ENCODE results near the gene DENND1A.

Gene DENND1A

GRCh38 chr9:123469282-123469681 is 460.6 kb downstream of the DENND1A start:
- intact Hi-C loops (cut with micrococcal nuclease) = no loop called here
- no peaks in the 10 kb centered on the region for H3K9me3 Mint-ChIP-seq
- H3K27ac Mint-ChIP-seq = no peak overlapping the region
- no peak overlapping the region for H3K4me3 Mint-ChIP-seq
- peaks cover 34% of the 10 kb centered on the region for H3K36me3 Mint-ChIP-seq (ENCODE audit: low read depth)
- H3K27me3 Mint-ChIP-seq = no peaks in the 10 kb centered on the region
- H3K4me1 Mint-ChIP-seq (ENCODE audit: low read depth) = peaks cover 38% of the 10 kb centered on the region

- no peaks in the 10 kb centered on the region for H3K27me3 Mint-ChIP-seq
- H3K36me3 Mint-ChIP-seq (ENCODE audit: low read depth) = peaks cover 35% of the 10 kb centered on the region
- no peak overlapping the region for H3K27ac Mint-ChIP-seq
- no peak overlapping the region for H3K4me3 Mint-ChIP-seq
- no peaks in the 10 kb centered on the region for H3K9me3 Mint-ChIP-seq
- peaks cover 36% of the 10 kb centered on the region for H3K4me1 Mint-ChIP-seq (ENCODE audit: low read depth)
- intact Hi-C loops (cut with micrococcal nuclease) = no loop called here
These were observed 461.4 kb downstream of the DENND1A start for GRCh38 chr9:123468541-123468940.

DNA sequence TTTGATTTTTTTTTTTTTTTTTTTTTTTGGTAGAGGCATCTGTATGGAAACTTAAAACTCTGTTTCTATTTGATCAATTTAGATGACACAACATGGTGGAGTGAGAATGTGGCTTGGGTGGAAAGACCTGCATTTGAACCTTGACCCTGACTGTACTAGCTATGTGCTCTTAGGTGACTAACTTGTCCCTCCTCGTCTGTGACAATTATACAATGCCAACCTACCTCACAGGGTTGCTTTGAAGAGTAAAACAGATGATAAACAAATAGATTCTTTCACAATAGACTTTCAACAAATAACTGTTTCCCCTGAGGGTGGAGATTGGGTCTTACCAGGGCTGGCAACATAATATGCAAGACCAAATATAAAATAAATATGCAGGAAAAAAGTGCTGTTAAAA is 464.6 kb downstream of the DENND1A start:
- intact Hi-C loops (cut with micrococcal nuclease) = no loop called here
- Mint-ChIP-seq H3K27me3 (no peaks in the 10 kb centered on the region), H3K27ac (no peak overlapping the region), H3K4me3 (no peak overlapping the region), H3K4me1 (ENCODE audit: low read depth) (peaks cover 13% of the 10 kb centered on the region), H3K9me3 (no peaks in the 10 kb centered on the region), H3K36me3 (ENCODE audit: low read depth) (peaks cover 51% of the 10 kb centered on the region)

DNA sequence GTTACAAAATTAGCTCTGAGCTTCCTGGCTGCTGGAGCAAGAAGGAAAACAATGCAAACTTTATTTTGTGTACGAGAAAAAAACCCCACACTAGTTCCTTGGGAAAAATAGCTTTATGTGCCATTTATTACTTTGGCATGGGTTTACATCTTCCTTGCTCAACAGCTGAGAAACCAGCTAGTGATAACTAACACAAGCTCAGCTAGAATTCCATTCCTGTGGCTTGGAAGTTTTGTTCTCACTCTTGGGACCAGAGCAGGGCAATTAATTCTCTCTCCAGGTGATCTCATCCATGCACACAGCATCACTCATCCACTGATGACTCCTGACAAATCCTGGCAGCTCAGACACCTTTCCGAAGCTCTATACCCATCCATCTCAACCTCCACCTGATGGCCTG is 469.8 kb downstream of the DENND1A start:
- H3K27ac Mint-ChIP-seq = no peak overlapping the region
- intact Hi-C loops (cut with micrococcal nuclease) = no loop called here
- H3K4me1 Mint-ChIP-seq (ENCODE audit: low read depth) = peaks cover 10% of the 10 kb centered on the region
- H3K27me3 Mint-ChIP-seq = no peaks in the 10 kb centered on the region
- H3K4me3 Mint-ChIP-seq = no peak overlapping the region
- peaks cover 71% of the 10 kb centered on the region for H3K36me3 Mint-ChIP-seq (ENCODE audit: low read depth)
- H3K9me3 Mint-ChIP-seq = no peaks in the 10 kb centered on the region

GRCh38 chr9:123457583-123457982 is 472.3 kb downstream of the DENND1A start:
- Mint-ChIP-seq H3K9me3 (no peaks in the 10 kb centered on the region), H3K4me1 (ENCODE audit: low read depth) (peaks cover 10% of the 10 kb centered on the region), H3K27ac (no peak overlapping the region), H3K4me3 (no peak overlapping the region), H3K36me3 (ENCODE audit: low read depth) (peaks cover 85% of the 10 kb centered on the region), H3K27me3 (no peaks in the 10 kb centered on the region)
- intact Hi-C loops (cut with micrococcal nuclease) = no loop called here

GRCh38 chr9:123456011-123456410 is 473.9 kb downstream of the DENND1A start:
- peaks cover 8% of the 10 kb centered on the region for H3K4me1 Mint-ChIP-seq (ENCODE audit: low read depth)
- H3K27ac Mint-ChIP-seq = no peak overlapping the region
- no peaks in the 10 kb centered on the region for H3K9me3 Mint-ChIP-seq
- no peaks in the 10 kb centered on the region for H3K27me3 Mint-ChIP-seq
- H3K4me3 Mint-ChIP-seq = no peak overlapping the region
- peaks cover 85% of the 10 kb centered on the region for H3K36me3 Mint-ChIP-seq (ENCODE audit: low read depth)
- intact Hi-C loops (cut with micrococcal nuclease) = no loop called here

- intact Hi-C loops (cut with micrococcal nuclease) = no loop called here
- no peak overlapping the region for H3K4me3 Mint-ChIP-seq
- no peaks in the 10 kb centered on the region for H3K4me1 Mint-ChIP-seq (ENCODE audit: low read depth)
- no peak overlapping the region for H3K27ac Mint-ChIP-seq
- H3K36me3 Mint-ChIP-seq (ENCODE audit: low read depth) = peaks cover 86% of the 10 kb centered on the region
- no peaks in the 10 kb centered on the region for H3K27me3 Mint-ChIP-seq
- no peaks in the 10 kb centered on the region for H3K9me3 Mint-ChIP-seq
These were observed 474.7 kb downstream of the DENND1A start for GRCh38 chr9:123455187-123455586.

GRCh38 chr9:123454361-123454760 is 475.6 kb downstream of the DENND1A start:
- intact Hi-C loops (cut with micrococcal nuclease) = no loop called here
- Mint-ChIP-seq H3K27ac (no peak overlapping the region), H3K4me1 (ENCODE audit: low read depth) (no peaks in the 10 kb centered on the region), H3K4me3 (no peak overlapping the region), H3K36me3 (ENCODE audit: low read depth) (peaks cover 94% of the 10 kb centered on the region), H3K9me3 (no peaks in the 10 kb centered on the region), H3K27me3 (no peaks in the 10 kb centered on the region)

- intact Hi-C loops (cut with micrococcal nuclease) = no loop called here
These were observed 476.1 kb downstream of the DENND1A start for GRCh38 chr9:123453831-123454321.

GRCh38 chr9:123453076-123453667 is 476.8 kb downstream of the DENND1A start:
- no peak overlapping the region for H3K4me3 Mint-ChIP-seq
- H3K27ac Mint-ChIP-seq = no peak overlapping the region
- H3K9me3 Mint-ChIP-seq = no peaks in the 10 kb centered on the region
- H3K36me3 Mint-ChIP-seq (ENCODE audit: low read depth) = peaks cover 99% of the 10 kb centered on the region
- no peaks in the 10 kb centered on the region for H3K4me1 Mint-ChIP-seq (ENCODE audit: low read depth)
- intact Hi-C loops (cut with micrococcal nuclease) = no loop called here
- H3K27me3 Mint-ChIP-seq = no peaks in the 10 kb centered on the region

More at GRCh38 chr9:123453831-123454321, 476.1 kb downstream of the DENND1A start:
- Mint-ChIP-seq H3K36me3 (ENCODE audit: low read depth) (peaks cover 97% of the 10 kb centered on the region), H3K27me3 (no peaks in the 10 kb centered on the region), H3K27ac (no peak overlapping the region), H3K4me3 (no peak overlapping the region), H3K9me3 (no peaks in the 10 kb centered on the region), H3K4me1 (ENCODE audit: low read depth) (no peaks in the 10 kb centered on the region)

DNA sequence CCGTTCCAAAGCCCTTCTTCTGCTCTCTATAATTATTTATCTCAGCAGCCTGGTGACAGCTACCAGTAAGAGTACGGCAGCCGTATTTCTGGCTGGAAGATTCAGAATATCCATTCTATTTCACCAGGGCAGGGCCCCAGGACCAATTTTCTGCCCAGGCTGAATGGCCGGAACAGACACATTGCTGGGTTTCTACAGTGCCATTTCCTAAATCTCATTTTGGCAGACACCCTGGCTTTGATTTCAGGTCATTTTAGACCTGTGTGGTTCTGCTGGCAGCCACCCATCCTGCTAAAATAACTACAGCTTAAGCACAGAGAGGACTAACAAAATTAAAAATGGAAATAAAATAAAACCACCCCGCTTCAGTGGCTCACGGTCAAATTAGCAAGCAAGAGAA is 478.9 kb downstream of the DENND1A start:
- intact Hi-C loops (cut with micrococcal nuclease) = no loop called here
- Mint-ChIP-seq H3K9me3 (no peaks in the 10 kb centered on the region), H3K27ac (no peak overlapping the region), H3K27me3 (no peaks in the 10 kb centered on the region), H3K36me3 (ENCODE audit: low read depth) (peaks cover 100% of the 10 kb centered on the region), H3K4me3 (no peak overlapping the region), H3K4me1 (ENCODE audit: low read depth) (no peaks in the 10 kb centered on the region)

DNA sequence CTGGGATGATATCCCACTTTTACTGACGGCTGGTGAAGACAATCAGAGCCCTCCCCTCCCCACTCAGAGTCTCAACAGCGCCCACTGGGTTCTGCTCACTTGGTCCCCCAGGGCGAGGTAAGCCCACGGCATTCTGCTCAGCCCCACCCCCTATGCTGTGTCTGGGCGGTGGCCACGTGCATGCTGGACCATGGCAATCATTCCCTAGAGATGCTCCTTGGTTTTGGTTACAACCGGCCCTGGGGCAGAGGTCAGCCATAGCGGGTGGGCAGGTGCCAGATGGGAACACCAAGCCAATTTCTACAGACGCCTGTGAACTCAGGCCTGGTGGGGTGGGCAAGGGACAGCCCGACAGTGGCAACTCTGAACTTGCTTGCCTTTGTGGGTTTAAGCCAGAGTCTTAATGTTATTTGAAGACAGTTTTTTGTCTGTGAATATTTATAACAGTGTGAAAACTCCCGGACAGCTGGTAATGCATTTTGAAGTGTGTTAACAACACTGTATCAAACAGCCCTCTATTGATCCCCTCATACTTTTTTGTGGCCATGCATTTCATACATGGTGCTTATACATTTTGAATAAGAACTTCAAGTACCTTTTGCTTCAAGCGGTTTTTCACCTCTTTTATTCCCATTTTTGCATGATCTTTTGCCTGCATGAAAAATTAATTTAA is 479.7 kb downstream of the DENND1A start:
- Mint-ChIP-seq H3K4me1 (ENCODE audit: low read depth) (no peaks in the 10 kb centered on the region), H3K36me3 (ENCODE audit: low read depth) (peaks cover 100% of the 10 kb centered on the region), H3K27me3 (no peaks in the 10 kb centered on the region), H3K9me3 (no peaks in the 10 kb centered on the region), H3K27ac (no peak overlapping the region), H3K4me3 (no peak overlapping the region)
- intact Hi-C loops (cut with micrococcal nuclease) = no loop called here

GRCh38 chr9:123447934-123448646 is 481.8 kb downstream of the DENND1A start:
- Mint-ChIP-seq H3K4me3 (no peak overlapping the region), H3K27me3 (no peaks in the 10 kb centered on the region), H3K27ac (no peak overlapping the region), H3K9me3 (no peaks in the 10 kb centered on the region), H3K4me1 (ENCODE audit: low read depth) (no peaks in the 10 kb centered on the region), H3K36me3 (ENCODE audit: low read depth) (peaks cover 99% of the 10 kb centered on the region)
- intact Hi-C loops (cut with micrococcal nuclease) = no loop called here

DNA sequence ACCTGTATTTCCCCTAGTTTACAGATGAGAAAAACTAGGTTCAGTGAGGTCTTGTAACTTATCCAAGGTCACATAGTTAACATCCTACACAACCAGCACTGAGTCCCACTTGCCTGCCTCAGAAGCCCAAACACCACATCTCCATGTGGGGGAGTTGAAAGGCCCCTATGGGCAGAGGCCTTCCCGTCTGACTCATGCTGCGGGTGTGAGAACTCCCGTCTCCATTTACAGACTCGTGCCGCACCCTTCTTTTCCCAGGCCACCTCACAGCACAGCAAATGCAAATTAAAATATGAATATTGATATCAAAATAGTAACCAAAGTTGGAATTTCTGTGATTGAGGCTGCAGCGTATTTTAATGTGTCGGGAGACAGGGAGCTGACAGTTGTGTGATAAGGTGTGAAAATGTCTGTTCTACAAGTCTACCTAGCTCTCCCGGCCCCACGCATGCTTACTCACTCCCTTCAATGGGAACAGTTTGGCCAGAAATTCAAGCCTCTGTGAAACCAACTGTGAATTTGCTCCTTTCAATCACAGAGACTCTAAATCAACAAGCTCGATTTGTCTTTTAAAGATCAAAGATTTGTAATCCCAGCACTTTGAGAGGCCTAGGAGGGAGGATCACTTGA is 483.8 kb downstream of the DENND1A start:
- Mint-ChIP-seq H3K9me3 (no peaks in the 10 kb centered on the region), H3K36me3 (ENCODE audit: low read depth) (peaks cover 92% of the 10 kb centered on the region), H3K4me1 (ENCODE audit: low read depth) (no peaks in the 10 kb centered on the region), H3K4me3 (no peak overlapping the region), H3K27ac (no peak overlapping the region), H3K27me3 (no peaks in the 10 kb centered on the region)
- intact Hi-C loops (cut with micrococcal nuclease) = no loop called here

Measured in dendritic cell treated with granulocyte-macrophage colony-stimulating factor and Interleukin-4, amounts not matched to agents 40 ng/mL and 50 ng/mL, for 4 days (primary cell).